IPS-20b (cell line): ENCODE data around the gene DAB2.

Experiments used
- H3K27ac ChIP-seq: one replicate; pipeline ENCODE4 v1.5.1; 2013; ENCODE audit warnings: low read length
- H3K27me3 ChIP-seq: 2 replicates; pipeline ENCODE4 v1.6.1; 2013; ENCODE audit warnings: mild to moderate bottlenecking, low read length, inconsistent platforms; ENCODE audit not compliant: insufficient read depth
- H3K36me3 ChIP-seq: 2 replicates; pipeline ENCODE4 v1.6.1; 2013; ENCODE audit warnings: low read depth, mild to moderate bottlenecking, inconsistent platforms, low read length, moderate library complexity; ENCODE audit not compliant: insufficient read depth
- H3K4me1 ChIP-seq: 2 replicates; pipeline ENCODE4 v1.6.1; 2013; ENCODE audit warnings: mild to moderate bottlenecking, control low read depth, inconsistent platforms, low read length, moderate library complexity; ENCODE audit not compliant: insufficient read depth
- H3K4me3 ChIP-seq: 2 replicates; pipeline ENCODE4 v1.5.1; 2013; ENCODE audit warnings: mild to moderate bottlenecking, low read length, inconsistent platforms
- H3K9ac ChIP-seq: 2 replicates; pipeline ENCODE4 v1.6.1; 2013; ENCODE audit warnings: low read depth, mild to moderate bottlenecking, inconsistent platforms, low read length, moderate library complexity
- H3K9me3 ChIP-seq: 2 replicates; pipeline ENCODE4 v1.6.1; 2013; ENCODE audit warnings: mild to moderate bottlenecking, low read depth, low read length, inconsistent platforms; ENCODE audit not compliant: insufficient read depth

DAB2 gene

DNA sequence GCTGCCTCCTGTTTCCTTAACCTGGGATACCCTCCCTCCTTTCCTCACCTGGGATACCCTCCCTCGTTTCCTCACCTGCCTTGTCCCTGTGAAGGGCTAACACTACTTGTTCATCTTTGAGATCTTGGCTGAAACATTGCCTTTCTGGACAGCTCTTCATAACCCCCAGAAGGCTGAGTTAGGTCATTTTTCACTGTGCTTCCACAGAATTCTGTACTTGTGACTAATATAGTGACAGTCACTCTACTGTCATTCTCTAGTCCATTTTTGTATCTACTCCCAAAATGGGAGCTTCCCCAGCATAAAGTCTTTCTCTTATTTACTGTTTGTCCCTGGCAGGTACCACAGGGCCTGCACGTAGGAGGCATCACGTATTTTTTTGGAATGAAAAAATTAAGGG, 21.5 kb upstream of the DAB2 start:
- Histone ChIP-seq H3K9me3 (no peaks in the 10 kb centered on the region), H3K36me3 (no peaks in the 10 kb centered on the region), H3K9ac (no peak overlapping the region), H3K4me3 (no peak overlapping the region), H3K27me3 (no peaks in the 10 kb centered on the region), H3K27ac (no peak overlapping the region), H3K4me1 (no peaks in the 10 kb centered on the region)

DNA sequence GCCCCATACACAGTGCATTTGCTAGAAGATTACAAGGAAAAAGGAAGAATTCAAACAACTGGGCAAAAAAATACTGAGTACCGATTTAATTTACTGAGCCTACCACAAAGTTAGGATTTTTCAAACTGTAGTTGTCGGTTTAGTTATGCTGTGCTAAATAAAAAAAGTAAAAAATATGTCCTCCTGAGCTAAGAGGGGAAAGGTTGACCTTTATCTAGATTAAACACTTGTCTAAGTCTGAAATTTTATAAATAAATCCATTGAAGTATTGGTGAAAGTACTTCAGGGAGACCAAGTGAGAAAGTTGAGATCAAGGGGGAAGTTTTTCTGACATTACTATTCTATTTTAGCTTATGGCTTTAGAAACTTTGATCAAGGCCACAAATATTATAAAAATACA, 19.1 kb upstream of the DAB2 start:
- H3K36me3 ChIP-seq: no peaks in the 10 kb centered on the region
- no peak overlapping the region for H3K9ac ChIP-seq
- H3K27me3 ChIP-seq: no peaks in the 10 kb centered on the region
- no peak overlapping the region for H3K4me3 ChIP-seq
- no peak overlapping the region for H3K27ac ChIP-seq
- no peaks in the 10 kb centered on the region for H3K4me1 ChIP-seq
- no peaks in the 10 kb centered on the region for H3K9me3 ChIP-seq

DNA sequence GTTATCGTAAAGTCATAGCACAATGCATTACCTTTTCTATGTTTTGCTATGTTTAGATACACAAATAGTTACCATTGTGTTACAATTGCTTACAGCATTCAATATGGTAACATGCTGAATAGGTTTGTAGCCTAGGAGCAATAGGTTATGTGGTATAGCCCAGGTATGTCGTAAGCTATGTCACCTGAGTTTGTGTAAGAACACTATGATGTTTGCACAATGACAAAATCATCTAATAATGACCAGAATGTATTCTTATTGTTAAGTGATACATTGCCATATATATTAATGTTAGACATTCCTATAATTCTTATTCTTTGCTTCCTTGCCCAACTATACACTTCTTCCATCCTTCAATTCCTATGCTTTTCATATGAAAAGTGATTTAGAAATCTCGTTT, 18.2 kb upstream of the DAB2 start:
- Histone ChIP-seq H3K27me3 (no peaks in the 10 kb centered on the region), H3K36me3 (no peaks in the 10 kb centered on the region), H3K9me3 (no peaks in the 10 kb centered on the region), H3K4me3 (no peak overlapping the region), H3K9ac (no peak overlapping the region), H3K4me1 (no peaks in the 10 kb centered on the region), H3K27ac (no peak overlapping the region)

DNA sequence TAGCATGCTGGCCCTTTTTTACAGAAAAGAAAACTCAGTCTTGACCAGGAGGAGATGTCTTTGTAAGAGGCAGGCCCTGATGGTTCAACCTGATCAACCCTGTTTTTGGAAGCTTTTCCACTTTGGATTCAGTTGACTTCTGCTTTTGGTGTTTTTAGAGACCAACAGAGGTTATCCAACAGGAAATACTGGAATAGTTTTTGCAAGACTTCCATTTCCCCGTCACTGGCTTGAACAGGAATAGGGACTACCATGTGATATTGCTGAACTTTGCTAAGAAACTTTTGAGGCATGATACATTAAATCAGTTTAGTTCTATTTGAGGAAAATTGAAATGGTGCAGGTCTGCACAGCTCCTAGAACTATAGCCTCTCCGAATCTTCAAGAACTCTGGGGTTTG, 17.1 kb upstream of the DAB2 start:
- Histone ChIP-seq H3K4me3 (no peak overlapping the region), H3K9me3 (no peaks in the 10 kb centered on the region), H3K27ac (no peak overlapping the region), H3K4me1 (no peaks in the 10 kb centered on the region), H3K9ac (no peak overlapping the region), H3K36me3 (no peaks in the 10 kb centered on the region), H3K27me3 (no peaks in the 10 kb centered on the region)

DNA sequence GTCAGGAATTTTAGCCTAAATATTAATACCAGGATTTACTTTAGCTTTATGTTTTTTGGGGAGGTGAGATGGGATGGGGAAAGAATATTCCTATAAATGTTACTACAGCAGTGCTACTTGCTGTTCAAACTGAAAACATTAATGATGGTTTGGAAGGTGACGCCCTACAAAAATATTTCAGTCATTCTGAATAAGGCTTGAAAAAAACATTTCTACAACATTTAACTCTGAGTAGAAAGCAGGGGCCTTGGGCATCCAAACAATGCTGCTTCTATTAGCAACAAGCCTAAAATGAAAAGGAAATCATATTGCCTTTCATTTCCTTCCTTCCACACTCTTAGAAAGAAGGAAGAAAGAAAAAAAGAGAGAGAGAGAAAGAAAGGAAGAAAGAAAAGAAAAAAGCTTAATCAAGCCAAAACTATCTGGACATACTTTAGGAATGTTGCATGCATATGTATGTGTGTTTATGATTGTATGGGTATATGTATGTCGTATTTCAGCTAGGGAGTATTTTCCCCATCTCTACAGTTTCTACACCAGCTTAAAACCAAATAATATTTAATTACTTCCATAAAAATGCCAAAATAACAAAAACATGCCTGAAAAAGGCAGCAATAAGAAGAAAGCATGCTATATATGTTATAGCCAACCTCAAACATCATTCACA, 16.3 kb upstream of the DAB2 start:
- Histone ChIP-seq H3K9me3 (no peaks in the 10 kb centered on the region), H3K4me3 (no peak overlapping the region), H3K27ac (no peak overlapping the region), H3K27me3 (no peaks in the 10 kb centered on the region), H3K4me1 (no peaks in the 10 kb centered on the region), H3K36me3 (no peaks in the 10 kb centered on the region), H3K9ac (no peak overlapping the region)

DNA sequence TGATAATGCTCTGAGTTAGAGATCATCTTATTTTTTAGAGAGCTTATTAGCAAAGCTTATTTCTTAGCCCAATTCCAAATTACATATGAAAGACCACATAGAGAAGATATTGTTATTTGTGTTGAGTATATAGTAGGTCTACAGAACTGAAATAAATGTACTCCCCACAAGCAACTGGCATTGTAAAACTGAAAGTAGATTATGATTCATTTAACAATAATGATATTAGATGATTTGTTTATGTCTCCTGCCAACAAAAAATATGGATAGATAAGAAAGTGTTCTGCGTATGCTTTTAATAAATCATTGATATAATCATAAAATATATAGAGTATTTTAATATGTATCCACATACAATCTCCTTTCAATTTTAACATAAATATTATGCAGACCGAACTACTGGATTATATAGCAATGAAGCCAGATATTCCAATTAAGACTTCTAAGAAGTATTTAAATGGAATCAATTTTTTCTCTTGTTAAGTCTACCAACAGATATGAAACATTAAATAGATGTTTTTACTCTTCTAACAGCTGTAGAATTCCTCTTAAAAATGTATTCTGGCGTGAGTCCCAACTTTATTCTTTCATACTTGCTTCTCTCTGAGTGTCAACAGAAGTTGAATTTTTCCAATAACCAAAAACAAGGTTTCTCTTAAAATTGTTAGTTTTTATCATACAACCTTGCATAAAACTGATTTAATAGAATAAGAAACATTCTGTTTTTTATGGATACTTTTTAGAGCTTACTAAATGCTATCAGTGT, 15.6 kb upstream of the DAB2 start:
- Histone ChIP-seq H3K4me3 (no peak overlapping the region), H3K27ac (no peak overlapping the region), H3K9me3 (no peaks in the 10 kb centered on the region), H3K27me3 (no peaks in the 10 kb centered on the region), H3K4me1 (no peaks in the 10 kb centered on the region), H3K9ac (no peak overlapping the region), H3K36me3 (no peaks in the 10 kb centered on the region)

DNA sequence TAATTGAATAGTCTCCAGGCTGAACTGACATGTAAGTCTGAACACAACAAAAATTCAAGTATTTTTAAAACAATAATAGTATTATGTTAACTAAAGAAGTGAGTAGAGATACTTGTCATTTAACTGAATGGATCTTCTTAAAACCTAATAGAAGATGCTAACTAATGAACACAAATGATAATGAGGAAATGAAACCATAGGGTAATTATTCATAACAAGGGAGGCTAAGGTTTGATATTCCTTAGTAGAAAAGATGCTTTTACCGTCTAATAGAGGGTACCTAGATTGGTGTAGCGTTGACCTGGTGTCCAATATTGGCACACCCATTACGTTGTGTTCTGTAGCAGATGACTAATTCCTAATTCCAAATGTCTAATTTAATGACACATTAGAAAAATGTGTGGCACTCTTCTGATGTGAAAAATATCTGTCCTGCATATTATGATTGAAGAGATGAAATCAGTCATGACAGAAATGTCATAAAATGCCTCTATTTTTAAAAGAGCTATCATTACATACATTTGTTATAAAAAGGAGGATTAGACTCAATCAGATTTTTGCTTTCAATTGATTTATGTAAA, 14.9 kb upstream of the DAB2 start:
- Histone ChIP-seq H3K4me1 (no peaks in the 10 kb centered on the region), H3K36me3 (no peaks in the 10 kb centered on the region), H3K27ac (no peak overlapping the region), H3K27me3 (no peaks in the 10 kb centered on the region), H3K4me3 (no peak overlapping the region), H3K9me3 (no peaks in the 10 kb centered on the region), H3K9ac (no peak overlapping the region)

DNA sequence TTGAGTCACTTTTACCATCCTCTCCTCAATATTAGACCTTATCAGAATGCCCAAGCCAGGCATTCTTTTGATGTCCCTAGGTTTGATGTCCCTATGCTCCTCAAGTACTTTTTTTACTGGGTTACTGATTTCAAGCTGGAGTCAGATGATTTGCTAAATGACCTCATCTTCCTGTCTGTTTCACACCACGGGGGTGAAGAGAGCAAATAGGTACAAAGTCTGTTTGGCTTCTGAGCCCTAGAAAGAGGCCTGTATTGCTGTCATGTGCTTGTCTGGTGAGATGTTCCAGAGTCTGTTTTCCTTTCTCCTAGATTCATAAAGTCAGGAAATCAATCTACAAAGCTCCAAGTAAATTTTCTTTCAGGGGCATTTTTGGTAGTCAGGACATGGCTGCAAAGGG, 12.7 kb upstream of the DAB2 start:
- H3K9ac ChIP-seq: no peak overlapping the region
- no peak overlapping the region for H3K4me3 ChIP-seq
- no peaks in the 10 kb centered on the region for H3K36me3 ChIP-seq
- H3K9me3 ChIP-seq: no peaks in the 10 kb centered on the region
- H3K27me3 ChIP-seq: no peaks in the 10 kb centered on the region
- H3K4me1 ChIP-seq: no peaks in the 10 kb centered on the region
- no peak overlapping the region for H3K27ac ChIP-seq

DNA sequence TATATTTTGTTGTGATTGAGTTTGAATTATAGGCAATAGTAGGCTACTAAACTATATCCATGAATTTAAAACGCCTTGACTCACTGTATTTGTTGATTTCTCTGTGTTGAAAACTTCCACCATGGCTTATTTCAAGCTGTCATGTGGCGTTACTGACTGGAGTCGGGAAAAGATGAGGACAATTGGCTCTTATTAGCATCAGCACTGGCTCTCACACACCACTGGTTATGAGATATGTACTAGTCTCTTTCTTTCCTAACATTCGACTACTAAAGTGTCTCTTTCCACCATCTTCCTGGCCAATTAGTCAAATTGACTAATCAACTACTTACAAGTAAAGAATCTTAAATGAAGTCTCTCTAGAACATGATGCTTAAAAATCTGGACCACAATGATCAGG, 9.1 kb upstream of the DAB2 start:
- H3K4me1 ChIP-seq: no peaks in the 10 kb centered on the region; the same call in 1 of the 2 replicates

DNA sequence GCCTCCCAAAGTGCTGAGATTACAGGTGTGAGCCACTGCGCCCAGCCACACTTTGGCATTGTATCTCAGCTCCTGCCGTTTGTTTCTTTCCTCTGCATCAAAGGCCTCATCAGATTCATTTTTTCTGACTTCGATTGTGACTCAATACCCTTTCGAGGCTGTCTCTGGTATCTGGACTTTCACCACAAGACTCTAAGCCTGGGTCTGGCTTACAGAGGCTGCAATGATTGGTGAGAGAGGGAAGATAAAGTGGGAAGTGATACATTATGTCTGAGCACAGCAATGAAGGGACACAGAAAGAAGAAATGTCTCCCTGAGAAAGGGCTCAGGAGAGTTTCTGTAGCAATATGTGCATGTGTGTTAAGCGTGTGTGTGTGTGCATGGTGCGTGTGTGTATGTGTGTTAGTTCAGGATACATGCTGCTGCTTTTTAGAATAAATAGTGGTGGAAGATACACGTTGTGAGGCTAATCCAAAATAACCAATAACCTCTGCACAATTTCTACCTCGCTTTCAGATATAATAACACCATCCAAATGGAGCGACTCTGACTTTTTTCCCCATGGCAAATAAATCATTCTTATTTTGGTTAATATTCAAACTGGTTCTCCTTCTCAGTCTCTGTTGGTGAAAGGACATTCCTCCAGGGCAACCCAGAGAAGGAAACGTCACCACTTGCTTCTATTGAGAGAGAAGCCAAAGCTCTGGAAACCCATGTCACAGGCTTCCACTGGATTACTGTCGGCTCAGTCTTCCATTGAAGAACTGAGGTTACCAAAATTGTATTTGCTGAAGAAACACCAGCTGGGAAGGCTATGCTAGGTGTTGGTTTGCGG, 8.1 kb upstream of the DAB2 start:
- H3K9me3 ChIP-seq: no peaks in the 10 kb centered on the region
- H3K27ac ChIP-seq: no peak overlapping the region
- no peaks in the 10 kb centered on the region for H3K27me3 ChIP-seq
- no peaks in the 10 kb centered on the region for H3K36me3 ChIP-seq
- no peak overlapping the region for H3K4me3 ChIP-seq
- H3K9ac ChIP-seq: no peak overlapping the region
- H3K4me1 ChIP-seq: peaks cover under 1% of the 10 kb centered on the region

More for the DNA sequence above, 9.1 kb upstream of the DAB2 start:
- no peaks in the 10 kb centered on the region for H3K9me3 ChIP-seq
- no peak overlapping the region for H3K9ac ChIP-seq
- H3K4me3 ChIP-seq: no peak overlapping the region
- H3K27ac ChIP-seq: no peak overlapping the region
- no peaks in the 10 kb centered on the region for H3K36me3 ChIP-seq
- H3K27me3 ChIP-seq: no peaks in the 10 kb centered on the region

DNA sequence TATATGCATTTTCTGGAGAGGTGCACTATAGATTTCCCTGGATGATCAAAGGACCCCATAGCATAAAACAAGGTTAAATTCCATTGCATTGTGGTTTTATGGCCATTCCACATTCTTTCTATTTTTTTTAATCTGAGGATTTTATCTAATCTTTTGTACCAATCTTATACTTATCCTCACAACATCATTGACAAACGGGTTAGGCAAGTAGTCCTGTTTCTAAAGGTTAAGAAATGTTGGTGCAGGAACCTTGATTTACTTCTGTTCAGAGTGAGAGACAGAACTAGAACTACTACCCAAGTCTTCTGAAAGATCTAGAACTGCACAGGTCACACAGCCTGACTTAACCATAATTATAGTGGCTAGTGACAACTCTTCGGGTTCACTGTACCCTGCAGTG, 5.7 kb upstream of the DAB2 start:
- no peaks in the 10 kb centered on the region for H3K36me3 ChIP-seq
- H3K27ac ChIP-seq: no peak overlapping the region
- peaks cover 16% of the 10 kb centered on the region for H3K4me1 ChIP-seq
- H3K9ac ChIP-seq: no peak overlapping the region
- peaks cover 10% of the 10 kb centered on the region for H3K27me3 ChIP-seq
- no peaks in the 10 kb centered on the region for H3K9me3 ChIP-seq
- no peak overlapping the region for H3K4me3 ChIP-seq
